HuH-7.5 (cell line): ENCODE results near the gene PEX11A.
A peak's percentile ranks its signal among the peaks of the same experiment; 100 is the strongest.

Source experiments
- DNase-seq: peaks from one replicate; pipeline ENCODE4 v3.0.0; 2011; ENCODE audit warnings: low spot score

The PEX11A gene

GRCh38 chr15:89675606-89676005 is 14.9 kb downstream of the PEX11A start:
- DNase-seq, result no peak

- DNase-seq, result no peak
These were observed 16.0 kb downstream of the PEX11A start for GRCh38 chr15:89674526-89674925.

GRCh38 chr15:89673165-89673512 is 17.4 kb downstream of the PEX11A start:
- peak; percentile 81 for DNase-seq

- no peak for DNase-seq
These were observed 18.1 kb downstream of the PEX11A start for GRCh38 chr15:89672221-89673164.

- no peak for DNase-seq
These were observed 18.9 kb downstream of the PEX11A start for GRCh38 chr15:89671687-89672086.

GRCh38 chr15:89670971-89671560 is 19.5 kb downstream of the PEX11A start:
- no peak for DNase-seq

GRCh38 chr15:89669941-89670340 is 20.6 kb downstream of the PEX11A start:
- DNase-seq, result no peak

- no peak for DNase-seq
These were observed 21.2 kb downstream of the PEX11A start for GRCh38 chr15:89669309-89669865.

- no peak for DNase-seq
These were observed 22.4 kb downstream of the PEX11A start for GRCh38 chr15:89668171-89668570.

- DNase-seq, result no peak
These were observed 22.9 kb downstream of the PEX11A start for GRCh38 chr15:89667706-89667960.

GRCh38 chr15:89666858-89667705 is 23.5 kb downstream of the PEX11A start:
- DNase-seq, result no peak

GRCh38 chr15:89666184-89666857 is 24.2 kb downstream of the PEX11A start:
- no peak for DNase-seq

- DNase-seq, result no peak
These were observed 24.9 kb downstream of the PEX11A start for GRCh38 chr15:89665449-89666181.

GRCh38 chr15:89664441-89665350 is 25.9 kb downstream of the PEX11A start:
- DNase-seq, result no peak

GRCh38 chr15:89662893-89663626 is 27.5 kb downstream of the PEX11A start:
- peak; percentile 12 for DNase-seq

- no peak for DNase-seq
These were observed 30.0 kb downstream of the PEX11A start for GRCh38 chr15:89660556-89660955.

GRCh38 chr15:89659295-89659694 is 31.3 kb downstream of the PEX11A start:
- no peak for DNase-seq

- no peak for DNase-seq
These were observed 32.8 kb downstream of the PEX11A start for GRCh38 chr15:89657686-89658200.

- no peak for DNase-seq
These were observed 34.3 kb downstream of the PEX11A start for GRCh38 chr15:89656116-89656815.
